NOMO-1 (cell line): Measurements from ENCODE around the gene MED31.
"Not testable (repeated sequence)": the region's sequence is repeated elsewhere in the genome, so short reads cannot be mapped to it uniquely, and the experiment has no call there.

Source experiments
- DNase-seq, 2 experiments: peaks; one replicate each; lab custom pipeline; 2025; ENCODE audit not compliant: unreplicated experiment in 2 of 2; lab: John Stamatoyannopoulos, UW

The MED31 gene

DNA sequence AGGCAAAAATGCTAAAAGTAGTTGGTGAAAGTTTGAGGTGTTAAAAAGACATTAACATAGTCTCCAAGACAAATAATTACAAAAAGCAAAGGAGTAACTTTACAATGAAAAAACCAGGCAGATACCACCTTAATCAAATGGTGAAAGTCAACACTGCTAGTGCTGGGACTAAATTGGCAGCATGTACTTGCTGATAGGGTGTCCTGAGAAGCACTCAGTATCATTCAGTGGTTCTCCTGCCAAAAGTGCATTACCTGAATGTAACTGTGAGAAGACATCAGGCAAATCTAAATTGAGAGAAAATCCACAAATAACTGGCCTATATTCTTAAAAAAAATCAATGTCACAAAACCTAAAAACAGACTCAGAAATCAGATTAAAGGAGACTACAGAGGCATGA is 18.9 kb downstream of the MED31 start:
- DNase-seq: no peak

DNA sequence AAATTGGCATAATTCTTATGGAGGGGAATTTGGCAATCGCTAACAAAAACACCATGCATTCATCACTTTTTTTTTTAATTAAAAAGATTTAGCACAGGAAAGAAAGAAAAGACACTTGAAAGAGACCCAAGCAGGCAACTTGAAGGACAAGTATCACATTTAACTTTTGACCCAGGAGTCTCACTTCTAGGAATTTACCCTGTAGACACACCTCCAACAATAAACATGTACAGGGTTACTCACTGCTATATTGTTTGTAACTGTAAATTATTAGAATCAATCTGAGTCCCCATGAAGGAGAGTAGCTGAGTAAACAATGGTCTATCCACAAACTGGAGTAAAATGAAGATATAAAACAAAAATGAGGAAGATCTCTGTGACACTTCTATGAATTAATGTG is 21.0 kb downstream of the MED31 start:
- DNase-seq: no peak

GRCh38 chr17:6627019-6627418 is 24.4 kb downstream of the MED31 start:
- no peak for DNase-seq

- DNase-seq: no peak
Measured at GRCh38 chr17:6626616-6627015, 24.8 kb downstream of the MED31 start.

DNA sequence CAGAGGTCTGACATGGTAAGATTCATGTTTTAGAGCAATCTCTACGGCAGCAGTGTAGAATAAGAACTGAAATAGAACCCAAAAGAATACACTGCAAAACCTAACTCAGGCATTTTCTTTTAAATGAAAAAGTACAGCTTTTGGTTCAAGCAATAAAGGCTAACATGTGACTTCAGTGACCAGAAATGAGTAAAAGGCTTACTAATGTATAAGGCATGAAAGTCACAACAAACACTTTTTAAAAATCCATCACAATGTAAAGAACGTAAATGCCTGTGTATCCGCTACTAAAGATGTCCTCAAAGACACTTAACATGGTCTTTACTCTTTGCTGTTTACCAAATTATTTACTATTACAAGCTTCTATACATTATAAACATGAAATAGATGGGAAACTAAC is 27.5 kb downstream of the MED31 start:
- no peak for DNase-seq

- no peak for DNase-seq
Measured at GRCh38 chr17:6611231-6611630, 40.2 kb downstream of the MED31 start.

DNA sequence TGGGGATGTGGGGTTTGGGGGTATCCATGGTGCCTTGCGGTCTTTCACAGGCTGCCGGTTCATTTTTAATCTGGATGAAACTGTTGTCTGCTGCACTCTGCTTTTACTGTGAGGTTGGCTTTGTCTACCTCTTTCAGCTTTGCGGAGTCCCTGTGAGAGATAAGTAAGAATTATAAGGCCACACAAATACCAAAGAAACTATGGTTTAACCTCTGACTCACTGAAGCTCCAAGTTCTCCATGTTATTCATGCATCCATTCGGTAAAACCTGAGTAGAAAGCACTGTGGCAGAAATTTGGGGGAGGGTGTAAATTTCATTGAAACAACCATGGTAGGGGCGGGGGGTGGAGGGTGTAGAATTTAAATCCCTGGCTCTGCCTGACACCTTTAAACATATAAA is 41.4 kb downstream of the MED31 start:
- no peak for DNase-seq

GRCh38 chr17:6608321-6608720 is 43.1 kb downstream of the MED31 start:
- no peak for DNase-seq

DNA sequence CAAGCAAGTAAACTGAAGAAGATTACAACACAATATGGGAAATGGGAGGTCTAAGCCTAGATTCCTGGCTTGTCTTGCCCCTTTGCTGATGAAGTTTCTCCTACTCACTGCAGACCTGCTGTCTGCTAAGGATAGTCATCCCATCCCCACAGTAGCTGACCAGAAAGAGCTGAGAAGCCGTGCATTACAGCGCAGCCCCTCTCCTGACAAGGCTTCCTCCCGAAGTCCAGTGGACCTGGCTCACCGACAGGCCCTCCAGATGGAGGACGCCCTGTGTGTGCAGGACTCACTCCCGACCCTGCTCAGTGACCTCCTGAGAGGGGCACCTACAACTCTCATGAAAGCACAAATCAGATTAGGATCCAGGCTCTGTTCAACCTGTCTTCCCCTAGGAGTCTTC is 46.3 kb downstream of the MED31 start:
- DNase-seq: no peak

DNA sequence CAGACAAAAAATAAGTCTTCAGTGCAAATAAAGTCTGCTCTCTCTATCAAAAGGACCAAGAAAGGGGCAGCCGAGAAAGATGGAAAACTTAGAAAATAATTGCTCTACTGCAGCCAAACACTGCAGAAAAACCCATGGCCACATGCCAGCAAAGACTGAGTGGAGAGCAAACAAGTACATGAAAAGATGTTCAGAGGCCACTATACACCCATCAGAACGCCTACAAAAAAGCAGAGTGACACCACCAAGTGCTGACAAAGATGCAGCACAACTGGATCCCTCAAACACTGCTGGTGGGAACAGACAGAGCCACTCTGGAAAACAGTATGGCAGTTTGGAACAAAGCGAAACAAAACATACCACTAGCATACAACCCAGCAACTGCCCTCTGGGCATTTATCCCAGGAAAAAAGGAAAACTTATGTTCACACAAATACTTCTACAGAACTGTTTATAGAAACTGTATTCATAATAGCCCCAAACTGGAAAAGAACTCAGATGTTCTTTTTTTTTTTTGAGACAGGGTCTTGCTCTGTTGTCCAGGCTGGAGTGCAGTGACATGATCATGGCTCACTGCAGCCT is 47.6 kb downstream of the MED31 start:
- DNase-seq: no peak

GRCh38 chr17:6602141-6602540 is 49.3 kb downstream of the MED31 start:
- no peak for DNase-seq

GRCh38 chr17:6599364-6599763 is 52.0 kb downstream of the MED31 start:
- DNase-seq: peak; percentile 12 to 85

GRCh38 chr17:6597727-6598126 is 53.7 kb downstream of the MED31 start:
- DNase-seq: no peak

DNA sequence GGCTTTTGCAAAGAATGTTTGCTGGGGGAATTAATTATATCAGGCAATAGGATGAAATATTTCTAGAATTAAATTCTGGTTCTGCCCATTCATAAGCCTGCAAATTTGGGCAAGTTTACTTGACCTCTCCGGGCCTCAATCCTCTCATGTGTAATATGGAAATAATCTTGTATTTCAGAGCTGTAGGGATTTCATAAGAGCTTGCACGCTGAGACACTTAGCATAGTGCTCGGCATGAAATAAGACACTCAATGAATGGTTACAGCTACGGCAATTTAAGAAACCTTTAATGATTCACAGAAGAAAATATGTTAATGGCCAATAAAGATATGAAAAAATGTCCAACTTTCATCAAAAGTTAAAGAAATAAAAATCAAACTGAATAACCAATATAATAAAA is 54.5 kb downstream of the MED31 start:
- no peak for DNase-seq

DNA sequence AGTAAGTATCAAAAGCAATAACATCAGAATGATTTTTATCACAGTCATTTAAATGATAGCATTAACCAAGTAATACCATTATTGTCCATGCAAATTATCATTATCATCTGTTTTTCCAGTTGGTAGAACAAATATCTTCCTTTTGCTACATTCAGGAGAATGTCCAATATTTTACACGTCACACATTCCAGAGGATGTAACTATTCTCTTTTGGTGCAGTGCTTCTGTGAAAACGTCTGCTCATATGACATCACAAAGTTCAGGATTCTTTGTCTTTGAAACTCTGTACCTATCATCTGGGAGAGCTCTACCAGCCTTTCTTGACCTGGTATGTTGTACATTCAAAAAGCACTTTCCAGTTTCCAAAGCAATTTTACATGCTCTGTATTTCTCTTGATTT is 54.9 kb downstream of the MED31 start:
- DNase-seq: no peak

DNA sequence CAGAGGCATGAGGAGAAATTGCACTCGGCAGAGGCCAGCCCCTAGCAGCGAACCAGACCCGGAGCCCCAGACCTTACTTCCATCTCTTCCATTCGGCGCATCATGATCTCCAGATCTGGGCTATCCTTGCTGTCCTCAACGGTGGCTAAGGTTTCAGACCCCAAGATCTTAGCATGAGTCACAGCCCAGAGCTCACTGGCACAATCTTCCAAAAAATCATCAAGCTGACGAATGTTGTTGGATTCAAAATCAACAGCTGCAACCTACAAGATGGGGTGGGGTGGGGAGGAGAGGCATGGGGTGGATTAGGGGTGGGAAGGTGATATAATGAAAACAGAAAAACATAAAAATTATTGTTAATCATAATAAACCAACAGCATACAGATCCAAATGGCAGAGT is 55.3 kb downstream of the MED31 start:
- DNase-seq: no peak

- not testable (repeated sequence) for DNase-seq
Measured at GRCh38 chr17:6593371-6593770, 58.0 kb downstream of the MED31 start.
